GM19372 (cell line): ENCODE results near the gene ACP2.
"Not testable (repeated sequence)": the region's sequence is repeated elsewhere in the genome, so short reads cannot be mapped to it uniquely, and the experiment has no call there.

Experiments used
- ATAC-seq: cut with Tn5 transposase; IDR thresholded peaks from one replicate; pipeline ENCODE4 v1.9.1; 2021; ENCODE audit warnings: mild to moderate bottlenecking, low read depth, moderate library complexity; ENCODE audit not compliant: unreplicated experiment

Gene ACP2

DNA sequence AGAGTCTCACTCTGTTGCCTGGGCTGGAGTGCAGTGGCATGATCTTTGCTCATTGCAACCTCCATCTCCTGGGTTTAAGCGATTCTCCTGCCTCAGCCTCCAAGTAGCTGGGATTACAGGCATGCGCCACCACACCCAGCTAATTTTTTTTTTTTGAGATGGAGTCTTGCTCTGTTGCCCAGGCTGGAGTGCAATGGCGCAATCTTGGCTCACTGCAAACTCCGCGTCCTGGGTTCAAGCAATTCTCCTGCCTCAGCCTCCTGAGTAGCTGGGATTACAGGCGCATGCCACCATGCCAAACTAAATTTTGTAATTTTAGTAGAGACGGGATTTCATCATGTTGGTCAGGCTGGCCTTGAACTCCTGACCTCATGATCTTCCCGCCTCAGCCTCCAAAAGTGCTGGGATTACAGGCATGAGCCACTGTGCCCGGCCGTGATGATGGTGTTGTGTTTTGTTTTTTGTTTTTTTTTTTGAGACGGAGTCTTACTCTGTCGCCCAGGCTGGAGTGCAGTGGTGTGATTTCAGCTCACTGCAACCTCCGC, 40.5 kb downstream of the ACP2 start:
- ATAC-seq = not testable (repeated sequence)

GRCh38 chr11:47207459-47207858, 41.2 kb downstream of the ACP2 start:
- ATAC-seq = no peak

- not testable (repeated sequence) for ATAC-seq
Observed at GRCh38 chr11:47206577-47206976, 42.0 kb downstream of the ACP2 start.

DNA sequence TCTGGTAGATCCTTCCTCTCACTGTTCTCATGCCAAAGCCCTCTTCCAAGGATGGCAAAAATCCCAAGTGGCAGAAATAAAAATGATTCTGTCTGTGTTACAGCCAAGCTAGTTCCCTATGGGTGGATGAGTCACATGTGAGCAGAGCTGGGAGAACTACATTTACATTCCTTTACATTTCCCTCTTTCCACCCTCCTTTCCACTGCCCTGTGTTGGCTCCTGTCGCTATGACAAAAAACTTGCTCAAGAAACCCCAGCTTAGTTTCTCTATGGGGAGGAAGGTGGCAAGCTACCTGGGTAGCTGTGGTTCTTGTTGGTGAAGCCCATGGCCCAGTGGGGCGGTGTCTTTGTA, 44.0 kb downstream of the ACP2 start:
- ATAC-seq = no peak

- ATAC-seq = no peak
Observed at GRCh38 chr11:47202576-47202975, 46.0 kb downstream of the ACP2 start.

DNA sequence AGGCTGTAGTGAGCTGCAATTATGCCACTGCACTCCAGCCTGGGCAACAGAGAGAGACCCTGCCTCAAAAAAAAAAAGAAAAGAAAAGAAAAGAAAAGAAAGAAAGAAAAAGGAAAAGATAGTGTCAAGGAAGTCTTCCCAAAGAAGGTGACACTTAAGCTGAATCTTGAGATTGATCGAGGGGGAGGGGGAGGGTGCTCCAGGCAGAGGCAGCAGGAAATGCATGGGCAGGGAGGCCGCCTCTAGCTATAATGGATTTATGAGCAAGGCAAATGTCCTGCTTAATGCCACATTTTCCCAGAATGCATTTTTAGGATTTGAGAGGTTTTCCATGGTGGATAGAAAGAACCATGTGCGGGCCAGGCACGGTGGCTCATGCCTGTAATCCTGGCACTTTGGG, 47.6 kb downstream of the ACP2 start:
- ATAC-seq = no peak

- ATAC-seq = not testable (repeated sequence)
Observed at GRCh38 chr11:47198161-47198560, 50.5 kb downstream of the ACP2 start.

DNA sequence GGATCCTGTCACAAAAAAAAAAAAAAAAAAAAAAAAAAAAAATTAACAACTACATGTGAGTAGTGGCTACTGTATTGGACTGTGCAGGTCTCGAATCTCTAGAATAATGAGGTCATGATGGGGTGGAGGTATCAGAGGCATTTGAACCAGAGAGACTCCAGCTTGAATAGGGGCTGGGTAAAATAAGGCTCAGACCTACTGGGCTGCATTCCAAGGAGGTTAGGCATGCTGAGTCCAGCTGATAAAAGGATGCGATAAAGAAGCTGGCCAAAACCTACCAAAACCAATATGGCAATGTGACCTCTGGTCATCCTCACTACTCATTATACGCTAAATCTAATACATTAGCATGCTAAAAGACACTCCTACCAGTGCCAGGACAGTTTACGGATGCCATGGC, 56.5 kb downstream of the ACP2 start:
- no peak for ATAC-seq

DNA sequence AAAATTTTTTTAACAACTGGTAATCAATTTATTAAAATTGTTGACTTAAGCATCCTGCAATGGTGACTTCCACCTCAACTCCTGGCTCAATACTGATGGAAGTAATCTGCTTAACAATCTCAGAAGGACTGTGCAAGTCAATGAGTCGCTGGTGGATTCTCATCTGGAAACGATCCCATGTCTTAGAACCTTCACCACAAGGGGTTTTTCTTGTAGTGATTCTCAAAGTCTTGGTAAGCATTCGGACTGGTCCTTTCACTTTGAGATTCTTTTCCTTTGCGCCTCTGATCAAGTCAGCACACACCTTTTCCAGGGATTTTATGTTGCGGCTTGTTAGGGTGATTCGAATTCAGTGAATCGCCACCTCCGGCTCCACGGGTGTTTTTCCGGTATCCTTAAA, 57.5 kb downstream of the ACP2 start:
- ATAC-seq = not testable (repeated sequence)
